Activated gamma-delta T cell treated with anti-CD3 and anti-CD28 coated beads, Interleukin-2, amount 50 U/mL, for 16 hours (primary cell): Measurements from ENCODE around the gene TTC23.
"Not testable (repeated sequence)": the region's sequence is repeated elsewhere in the genome, so short reads cannot be mapped to it uniquely, and the experiment has no call there.

Experiments
- DNase-seq: peaks from one replicate; pipeline ENCODE4 v3.0.0-alpha.2; 2020; ENCODE audit warnings: low read depth

TTC23 gene

GRCh38 chr15:99120050-99120777 is 129.2 kb downstream of the TTC23 start:
- no peak for DNase-seq

DNA sequence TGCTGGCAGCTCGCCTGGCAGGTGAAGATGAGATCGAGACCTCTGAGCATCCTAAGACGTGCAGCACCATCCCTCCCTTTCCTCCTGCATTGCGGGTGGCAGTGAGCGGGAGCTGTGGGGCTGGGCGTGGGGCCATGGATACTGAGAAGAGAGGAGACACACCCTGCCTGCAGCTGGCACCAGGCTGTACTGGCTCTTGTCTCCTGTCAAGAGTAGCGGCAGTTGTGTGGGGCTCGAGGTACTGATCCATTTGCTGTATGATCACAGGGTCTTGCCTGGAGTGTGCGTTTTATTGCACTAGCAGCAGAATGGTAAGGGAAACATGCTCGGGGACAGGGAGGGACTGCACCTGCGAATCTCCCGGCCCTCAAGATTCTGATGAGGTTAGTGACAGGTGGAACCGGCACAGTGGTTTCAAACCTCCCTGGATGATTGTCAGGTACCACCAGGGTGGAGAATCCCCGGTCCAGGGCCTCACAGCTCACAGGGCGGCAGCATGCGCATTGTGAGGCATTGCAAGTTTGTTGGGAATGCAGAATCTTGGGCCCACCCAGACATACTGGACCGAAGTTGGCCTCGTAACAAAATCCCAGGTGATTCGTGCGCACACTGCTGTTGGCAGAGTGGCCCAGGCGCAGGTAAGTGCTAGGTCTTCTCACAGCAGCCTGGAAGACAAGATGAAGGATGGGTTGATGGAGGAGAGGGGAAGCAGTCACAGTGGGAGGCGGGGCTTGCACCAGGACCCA is 130.4 kb downstream of the TTC23 start:
- DNase-seq = no peak

DNA sequence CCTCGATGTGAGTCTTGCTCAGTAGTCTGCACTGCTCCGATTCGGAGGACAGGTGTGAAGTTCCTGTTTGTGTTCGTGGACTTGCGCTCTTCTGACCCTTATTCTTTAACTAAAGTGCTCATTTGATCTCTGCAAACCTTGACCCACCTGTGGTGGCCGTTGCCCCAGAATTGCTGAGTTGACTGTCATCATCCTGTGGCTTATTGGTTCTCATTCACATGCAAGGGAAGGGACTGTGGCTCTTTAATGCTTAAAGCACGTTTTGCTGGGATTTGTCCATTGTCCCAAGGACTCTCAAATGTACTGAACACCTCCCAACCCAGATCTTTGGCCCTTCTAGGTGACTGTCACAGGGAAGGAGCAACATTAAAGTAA is 131.1 kb downstream of the TTC23 start:
- DNase-seq = no peak

GRCh38 chr15:99117563-99118257 is 131.7 kb downstream of the TTC23 start:
- no peak for DNase-seq

GRCh38 chr15:99117111-99117510 is 132.3 kb downstream of the TTC23 start:
- no peak for DNase-seq

DNA sequence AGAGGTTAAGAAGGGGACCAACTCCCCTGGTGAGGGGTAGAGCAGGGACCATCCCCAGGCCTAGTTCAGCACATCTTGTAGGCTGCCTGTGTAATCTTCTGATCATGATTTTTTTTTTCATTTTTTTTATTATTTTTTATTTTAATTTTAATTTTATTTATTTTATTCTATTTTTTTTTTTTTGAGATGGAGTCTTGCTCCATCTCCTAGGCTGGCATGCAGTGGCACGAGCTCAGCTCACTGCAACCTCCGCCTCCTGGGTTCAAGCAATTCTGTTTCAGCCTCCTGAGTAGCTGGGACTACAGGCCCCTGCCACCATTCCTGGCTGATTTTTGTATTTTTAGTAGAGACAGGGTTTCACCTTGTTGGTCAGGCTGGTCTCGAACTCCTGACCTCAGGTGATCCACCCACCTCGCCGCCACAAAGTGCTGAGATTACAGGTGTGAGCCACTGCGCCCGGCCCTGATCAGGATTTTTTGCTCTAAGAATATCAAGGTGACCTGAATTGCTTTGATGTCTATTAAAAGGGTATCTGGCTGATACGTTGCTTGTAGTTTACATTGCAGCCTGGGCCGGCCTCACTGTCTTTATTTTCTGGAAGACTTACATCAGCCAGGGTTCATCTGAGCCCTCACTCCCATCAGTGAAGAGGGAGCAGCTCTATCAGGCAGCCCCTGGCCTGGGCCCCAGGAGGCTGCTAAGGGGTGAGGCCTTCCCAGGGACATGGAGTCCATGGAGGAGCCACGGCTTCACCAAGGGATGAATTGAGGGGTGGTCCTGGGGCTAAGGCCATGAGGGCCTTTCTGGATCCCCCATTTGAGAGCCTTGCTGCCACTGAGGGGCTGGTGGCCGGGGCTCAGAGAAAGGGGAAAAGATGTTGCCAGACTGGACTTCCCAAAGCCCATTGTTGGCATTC is 133.8 kb downstream of the TTC23 start:
- DNase-seq = no peak

DNA sequence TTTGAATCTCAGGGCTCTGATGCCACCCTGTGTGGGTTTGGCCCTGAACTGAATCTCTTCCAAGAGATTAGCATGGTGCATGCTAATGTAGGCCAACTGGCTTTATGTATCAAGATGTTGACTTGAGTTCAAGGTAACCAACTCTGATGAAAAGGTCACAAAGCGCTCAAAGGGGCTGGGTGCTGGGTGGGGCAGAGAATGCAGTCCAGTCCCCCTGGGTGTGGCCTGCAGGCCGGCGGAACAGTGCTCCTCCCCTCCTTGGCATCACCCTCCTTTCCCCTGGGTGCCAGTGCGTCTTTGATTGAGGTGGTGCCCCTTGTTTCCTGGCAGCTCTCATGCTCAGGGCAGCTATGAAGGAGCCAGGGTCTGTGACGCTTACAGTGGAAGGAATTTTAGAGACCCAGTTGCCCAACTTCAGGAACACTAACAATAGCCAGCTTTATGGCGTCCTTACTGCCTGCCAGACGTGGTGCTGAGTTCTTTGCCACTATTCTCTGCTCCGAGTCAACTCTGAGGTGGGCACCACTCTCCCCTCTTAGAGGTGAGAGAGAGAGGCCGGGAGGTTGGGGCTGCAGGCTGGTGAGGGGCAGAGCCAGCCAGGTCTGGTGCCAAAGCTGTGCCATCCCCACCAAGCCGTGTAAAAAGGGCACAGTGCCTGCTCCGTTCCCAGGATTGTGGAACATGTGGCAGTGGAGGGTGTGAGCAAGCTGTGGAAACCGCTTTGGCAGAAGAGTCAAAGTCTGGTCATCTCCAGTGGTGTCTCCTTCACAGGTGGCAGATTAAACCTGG is 134.7 kb downstream of the TTC23 start:
- no peak for DNase-seq

- DNase-seq = no peak
Observed at GRCh38 chr15:99113547-99114271, 135.7 kb downstream of the TTC23 start.

GRCh38 chr15:99111641-99112040 is 137.7 kb downstream of the TTC23 start:
- not testable (repeated sequence) for DNase-seq

DNA sequence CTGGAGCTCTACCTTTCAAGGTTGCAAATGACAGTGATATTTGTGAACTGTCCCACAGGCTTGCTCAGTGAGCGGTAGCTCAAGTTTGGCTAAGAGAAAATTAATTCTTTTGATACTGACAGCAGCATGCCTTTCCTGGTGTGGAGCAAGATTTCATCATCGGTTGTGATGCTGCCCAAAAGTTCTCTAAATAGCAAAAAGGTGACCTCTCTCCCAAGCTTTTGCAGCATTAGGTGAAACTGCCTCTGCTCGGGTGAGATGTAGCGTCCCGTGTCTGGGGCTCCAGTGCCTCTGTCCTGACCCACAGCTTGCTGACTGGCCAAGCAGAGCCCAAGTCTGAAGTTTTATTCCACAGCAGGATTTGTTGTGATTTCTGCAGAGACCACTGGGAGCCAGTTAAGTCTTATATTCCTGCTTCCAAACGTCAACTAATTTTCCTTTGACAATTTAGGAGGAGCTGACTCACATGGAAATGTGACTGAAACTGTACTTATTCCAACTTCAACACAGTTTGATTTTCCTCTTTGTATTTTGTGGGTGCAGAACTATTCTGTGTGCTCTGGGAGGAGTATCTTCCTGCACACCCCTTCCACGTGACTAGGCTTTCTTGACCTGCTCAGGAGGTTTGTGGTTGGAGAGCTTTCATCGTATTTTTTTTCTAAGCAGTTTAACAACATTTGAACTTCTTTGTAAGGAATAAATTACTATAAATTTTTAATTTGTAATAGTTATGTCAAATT is 138.6 kb downstream of the TTC23 start:
- DNase-seq = no peak

- DNase-seq = no peak
Observed at GRCh38 chr15:99110093-99110492, 139.3 kb downstream of the TTC23 start.

- no peak for DNase-seq
Observed at GRCh38 chr15:99109555-99110021, 139.8 kb downstream of the TTC23 start.

- no peak for DNase-seq
Observed at GRCh38 chr15:99108993-99109392, 140.4 kb downstream of the TTC23 start.

DNA sequence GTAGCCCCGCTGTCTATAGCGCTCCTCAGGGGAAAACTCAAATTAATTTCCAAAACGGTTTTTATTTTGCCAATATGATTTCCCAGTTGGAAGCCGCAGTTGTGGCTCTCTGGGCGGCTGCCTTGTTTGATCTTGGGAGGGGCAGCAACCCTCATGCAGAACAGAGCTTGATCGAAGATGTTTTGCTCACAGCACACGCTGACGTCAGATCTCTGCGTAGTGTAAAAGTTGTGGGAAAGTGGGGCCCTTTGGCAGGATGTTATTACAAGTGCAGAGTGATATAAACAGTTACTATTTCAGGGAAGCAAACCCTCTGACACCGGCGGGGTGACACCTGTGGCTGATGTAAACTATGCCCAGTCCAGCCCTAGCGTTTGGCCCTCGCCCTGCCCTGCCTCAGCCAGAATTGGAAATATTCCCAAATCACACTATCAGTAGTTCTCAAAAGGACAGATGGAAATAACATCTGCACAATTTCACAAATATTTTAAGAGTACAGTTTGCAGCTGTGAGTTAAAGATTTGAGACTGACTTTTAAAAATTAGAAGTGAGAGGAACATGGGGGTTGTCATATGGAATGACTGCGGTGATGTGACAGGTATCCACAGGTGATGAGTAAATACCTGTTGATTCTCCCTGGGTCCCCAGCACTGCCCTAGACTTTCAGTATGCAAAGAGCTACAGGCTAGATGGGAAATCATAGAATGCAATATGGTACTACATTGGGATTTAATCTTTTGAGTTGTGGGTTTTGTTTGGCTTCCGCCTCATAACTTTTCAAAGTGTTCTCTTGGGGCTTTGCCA is 142.8 kb downstream of the TTC23 start:
- DNase-seq = no peak

DNA sequence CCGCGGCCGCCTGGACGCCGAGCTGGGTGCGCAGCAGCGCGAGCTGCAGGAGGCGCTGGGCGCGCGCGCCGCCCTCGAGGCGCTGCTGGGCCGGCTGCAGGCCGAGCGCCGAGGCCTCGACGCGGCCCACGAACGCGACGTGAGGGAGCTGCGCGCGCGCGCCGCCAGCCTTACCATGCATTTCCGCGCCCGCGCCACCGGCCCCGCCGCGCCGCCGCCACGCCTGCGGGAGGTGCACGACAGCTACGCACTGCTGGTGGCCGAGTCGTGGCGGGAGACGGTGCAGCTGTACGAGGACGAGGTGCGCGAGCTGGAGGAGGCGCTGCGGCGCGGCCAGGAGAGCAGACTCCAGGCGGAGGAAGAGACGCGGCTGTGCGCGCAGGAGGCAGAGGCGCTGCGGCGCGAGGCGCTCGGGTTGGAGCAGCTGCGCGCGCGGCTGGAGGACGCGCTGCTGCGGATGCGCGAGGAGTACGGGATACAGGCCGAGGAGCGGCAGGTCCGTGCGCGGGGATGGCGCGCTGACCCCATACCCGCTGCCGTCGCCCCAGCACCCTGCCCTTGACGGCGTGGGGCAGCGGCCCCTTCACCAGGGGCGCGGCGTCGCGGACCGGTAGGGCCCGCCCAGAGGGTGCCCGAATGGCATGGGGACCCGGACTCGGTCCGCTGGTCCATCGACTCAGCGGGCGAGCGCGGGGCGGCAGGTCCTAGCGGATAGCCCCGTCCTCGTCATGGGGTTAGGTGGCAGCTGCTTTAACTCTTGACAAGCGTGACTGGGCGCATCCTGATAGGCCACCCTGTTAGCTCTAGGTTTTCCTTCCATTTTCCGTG is 143.7 kb downstream of the TTC23 start:
- no peak for DNase-seq

- DNase-seq = no peak
Observed at GRCh38 chr15:99104788-99105513, 144.4 kb downstream of the TTC23 start, which contains the start of gene SYNM. Gene SYNM (plus strand): TSS chr15:99105080. CDS start chr15:99105200, 120 bp downstream.

- no peak for DNase-seq
Observed at GRCh38 chr15:99103279-99103678, 146.1 kb downstream of the TTC23 start.
